ENCODE measurements around the gene CTRB1. TPM values are rescaled to one million over a fixed set of nuclear protein-coding genes. Genes with fewer than 3 reads are reported as not detected.

The CTRB1 gene
- total and polyA plus RNA-seq, 8 donors, result 0.12 to 0.20 (median 0.20) TPM; not detected in 5

DNA sequence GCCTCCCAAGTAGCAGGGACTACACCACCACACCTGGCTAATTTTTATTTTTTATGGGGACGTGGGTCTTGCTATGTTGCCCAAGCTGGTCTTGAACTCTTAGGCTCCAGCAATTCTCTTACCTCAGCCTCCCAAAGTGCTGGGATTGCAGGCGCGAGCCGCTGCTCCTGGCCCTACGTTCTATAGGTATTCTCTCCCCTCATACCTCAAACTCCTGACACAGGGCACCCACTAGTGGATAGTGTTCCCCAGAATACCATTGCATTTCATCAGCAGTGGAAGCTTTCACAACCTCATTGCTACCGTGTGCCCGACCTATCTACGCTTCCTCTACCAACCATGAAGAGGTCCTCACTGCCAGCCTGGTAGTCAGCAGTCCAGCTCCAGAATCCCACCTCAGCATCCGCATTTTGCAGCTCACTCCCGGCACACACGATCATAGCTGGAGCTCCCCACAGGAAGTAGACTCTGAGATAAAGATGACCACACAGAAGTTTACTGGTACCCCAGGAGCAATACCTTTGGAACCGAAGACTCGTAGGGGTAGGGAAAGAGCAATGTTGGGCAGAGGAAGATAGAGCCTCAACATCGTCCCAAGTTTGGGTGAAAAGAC, 21.2 kb upstream of the CTRB1 start:
- Histone ChIP-seq H3K4me3 (no peak overlapping the region), H3K36me3 (no peaks in the 10 kb centered on the region), H3K27me3 (peaks cover 0 to 43% of the 10 kb centered on the region in 2 donors), H3K4me1 (no peaks in the 10 kb centered on the region), H3K9me3 (no peaks in the 10 kb centered on the region), H3K27ac (no peak overlapping the region)
- intact Hi-C loops (cut with DNase I), result no loop called here
- DNase-seq (peak in 1 of 4 donors; percentile 8), ATAC-seq (no peak)
- TF ChIP-seq, protein P1, sequence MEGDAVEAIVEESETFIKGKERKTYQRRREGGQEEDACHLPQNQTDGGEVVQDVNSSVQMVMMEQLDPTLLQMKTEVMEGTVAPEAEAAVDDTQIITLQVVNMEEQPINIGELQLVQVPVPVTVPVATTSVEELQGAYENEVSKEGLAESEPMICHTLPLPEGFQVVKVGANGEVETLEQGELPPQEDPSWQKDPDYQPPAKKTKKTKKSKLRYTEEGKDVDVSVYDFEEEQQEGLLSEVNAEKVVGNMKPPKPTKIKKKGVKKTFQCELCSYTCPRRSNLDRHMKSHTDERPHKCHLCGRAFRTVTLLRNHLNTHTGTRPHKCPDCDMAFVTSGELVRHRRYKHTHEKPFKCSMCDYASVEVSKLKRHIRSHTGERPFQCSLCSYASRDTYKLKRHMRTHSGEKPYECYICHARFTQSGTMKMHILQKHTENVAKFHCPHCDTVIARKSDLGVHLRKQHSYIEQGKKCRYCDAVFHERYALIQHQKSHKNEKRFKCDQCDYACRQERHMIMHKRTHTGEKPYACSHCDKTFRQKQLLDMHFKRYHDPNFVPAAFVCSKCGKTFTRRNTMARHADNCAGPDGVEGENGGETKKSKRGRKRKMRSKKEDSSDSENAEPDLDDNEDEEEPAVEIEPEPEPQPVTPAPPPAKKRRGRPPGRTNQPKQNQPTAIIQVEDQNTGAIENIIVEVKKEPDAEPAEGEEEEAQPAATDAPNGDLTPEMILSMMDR (IDR thresholded peaks at IDR 0.05), result no peak

DNA sequence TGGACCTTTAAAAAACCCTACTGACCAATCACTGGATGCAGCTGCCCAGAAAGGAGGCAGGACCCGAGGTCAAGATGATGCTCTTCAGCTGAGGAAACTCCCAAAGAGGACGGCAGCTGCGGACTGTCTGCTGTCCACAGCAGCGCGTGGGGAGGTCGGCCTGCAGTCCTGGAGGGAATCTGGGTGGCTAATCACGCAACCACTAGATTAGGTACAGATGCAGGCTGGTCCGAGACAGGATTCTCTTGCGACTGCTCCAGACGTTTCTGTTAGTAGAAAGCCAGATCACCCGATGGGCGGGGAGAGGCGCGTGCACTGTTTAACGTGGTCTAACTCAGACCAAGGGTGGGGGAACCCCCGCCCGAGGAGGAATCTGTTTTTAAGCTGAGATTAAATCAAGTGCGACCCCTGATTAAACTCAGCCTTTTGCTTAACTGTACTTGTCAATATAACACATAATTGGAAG, 20.6 kb upstream of the CTRB1 start:
- Histone ChIP-seq H3K9me3 (no peaks in the 10 kb centered on the region), H3K27me3 (peaks cover 0 to 43% of the 10 kb centered on the region in 2 donors), H3K36me3 (no peaks in the 10 kb centered on the region), H3K27ac (no peak overlapping the region), H3K4me1 (no peaks in the 10 kb centered on the region), H3K4me3 (no peak overlapping the region)
- ATAC-seq, result no peak
- DNase-seq, result peak in 3 of 4 donors; percentile 21 to 41 (median 27)
- intact Hi-C loops (cut with DNase I), result no loop called here
- TF ChIP-seq, protein P1 (IDR thresholded peaks at IDR 0.05), result no peak

DNA sequence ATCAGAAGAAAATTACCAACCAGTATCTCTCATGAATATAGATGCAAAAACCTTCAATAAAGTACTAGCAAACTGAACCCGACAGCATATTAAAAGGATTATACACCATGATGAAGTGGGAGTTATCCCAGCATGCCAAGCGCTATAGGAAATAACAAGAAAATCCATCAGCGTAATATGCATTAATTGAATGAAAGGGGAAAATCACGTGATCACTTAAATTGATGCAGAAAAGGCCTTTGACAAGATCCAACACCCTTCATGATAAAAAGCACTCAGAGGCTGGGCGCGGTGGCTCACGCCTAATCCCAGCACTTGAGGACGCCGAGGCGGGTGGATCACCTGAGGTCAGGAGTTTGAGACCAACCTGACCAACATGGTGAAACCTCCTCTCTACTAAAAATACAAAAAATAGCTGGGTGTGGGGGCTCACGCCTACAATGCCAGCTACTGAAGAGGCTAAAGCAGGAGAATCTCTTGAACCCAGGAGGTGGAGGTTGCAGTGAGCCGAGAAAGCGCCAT, 16.7 kb upstream of the CTRB1 start:
- ATAC-seq, result no peak
- intact Hi-C loops (cut with DNase I), result no loop called here

DNA sequence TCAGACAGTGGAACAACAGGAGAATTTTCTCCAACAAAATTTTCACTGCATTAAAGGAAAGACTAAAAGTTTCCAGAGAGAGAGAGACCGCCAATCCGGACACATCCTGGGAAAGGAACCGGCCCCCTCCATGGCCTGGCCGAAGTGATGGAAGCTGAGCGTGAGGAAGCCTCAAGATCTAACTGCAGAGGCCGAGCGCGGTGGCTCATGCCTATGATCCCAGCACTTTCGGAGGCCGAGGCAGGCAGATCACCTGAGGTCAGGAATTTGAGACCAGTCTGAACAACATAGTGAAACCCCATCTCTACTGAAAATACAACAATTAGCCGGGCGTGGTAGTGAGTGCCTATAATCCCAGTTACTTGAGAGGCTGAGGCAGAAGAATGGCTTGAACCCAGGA, 15.7 kb upstream of the CTRB1 start:
- intact Hi-C loops (cut with DNase I), result no loop called here
- DNase-seq (peak in 2 of 4 donors; percentile 27 to 65), ATAC-seq (no peak)
- Histone ChIP-seq H3K36me3 (no peaks in the 10 kb centered on the region), H3K4me1 (no peaks in the 10 kb centered on the region), H3K27ac (no peak overlapping the region), H3K9me3 (no peaks in the 10 kb centered on the region), H3K4me3 (no peak overlapping the region), H3K27me3 (peaks cover 0 to 18% of the 10 kb centered on the region in 2 donors)
- TF ChIP-seq, protein P1 (IDR thresholded peaks at IDR 0.05), result no peak

More for the DNA sequence above, 16.7 kb upstream of the CTRB1 start:
- Histone ChIP-seq H3K27me3 (peaks cover 0 to 28% of the 10 kb centered on the region in 2 donors), H3K27ac (no peak overlapping the region), H3K4me3 (no peak overlapping the region), H3K9me3 (no peaks in the 10 kb centered on the region), H3K4me1 (no peaks in the 10 kb centered on the region), H3K36me3 (no peaks in the 10 kb centered on the region)
- DNase-seq, result peak in 2 of 4 donors; percentile 15 to 56
- TF ChIP-seq, protein P1 (IDR thresholded peaks at IDR 0.05), result no peak

DNA sequence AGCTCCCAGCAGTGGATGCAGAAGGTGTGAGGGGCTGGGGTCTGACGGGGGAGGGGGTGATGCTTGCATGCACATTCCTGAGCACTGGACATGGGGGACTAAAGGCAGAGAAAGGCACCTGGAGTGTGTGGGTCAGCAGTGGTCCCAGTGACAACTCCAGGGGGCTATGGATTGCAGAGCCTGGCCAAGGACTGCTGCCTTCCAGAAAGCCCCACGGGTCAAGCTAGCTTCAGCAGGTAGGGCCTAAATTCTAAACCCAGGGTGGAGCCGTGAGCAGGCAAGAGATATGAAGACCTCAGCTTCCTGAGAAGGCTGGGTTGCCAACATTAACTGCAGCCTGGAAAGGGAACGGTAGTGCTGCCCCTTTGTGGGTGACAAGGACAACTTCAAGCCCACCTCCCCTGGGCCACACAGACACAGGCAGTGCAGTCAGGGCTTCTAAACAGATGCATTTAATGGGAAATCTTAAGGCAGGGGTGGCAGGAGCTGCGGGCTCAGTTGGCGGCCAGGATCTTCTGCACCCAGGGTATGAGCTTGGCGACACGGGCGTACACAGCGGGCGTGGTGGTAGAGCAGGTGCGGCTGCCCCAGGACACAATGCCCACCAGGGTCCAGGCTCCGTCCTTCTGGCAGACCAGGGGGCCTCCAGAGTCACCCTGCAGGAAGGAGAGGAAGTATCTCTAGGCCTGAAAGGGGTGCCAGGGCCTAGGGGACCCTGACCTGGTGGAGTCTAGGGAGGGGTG, 14.9 kb upstream of the CTRB1 start:
- ATAC-seq (no peak), DNase-seq (peak in 2 of 4 donors; percentile 22 to 51)
- Histone ChIP-seq H3K27ac (no peak overlapping the region), H3K9me3 (no peaks in the 10 kb centered on the region), H3K4me3 (no peak overlapping the region), H3K36me3 (no peaks in the 10 kb centered on the region), H3K4me1 (no peaks in the 10 kb centered on the region), H3K27me3 (peaks cover 0 to 11% of the 10 kb centered on the region in 2 donors)
- TF ChIP-seq, protein P1 (IDR thresholded peaks at IDR 0.05), result no peak
- intact Hi-C loops (cut with DNase I), result no loop called here
